ENCODE measurements around the gene YWHAG.

Gene YWHAG

GRCh38 chr7:76347710-76348109 is 11.1 kb downstream of the YWHAG start:
- H3K4me3 ChIP-seq (replicated peaks; ENCODE audit: low read depth, low read length) = no peak overlapping the region
- no peak for DNase-seq (ENCODE audit: low read depth)
- no peak for TF ChIP-seq CTCF (IDR thresholded peaks at IDR 0.05; ENCODE audit: low read length, missing control alignments)

GRCh38 chr7:76346778-76347177 is 12.0 kb downstream of the YWHAG start:
- no peak for TF ChIP-seq CTCF (IDR thresholded peaks at IDR 0.05; ENCODE audit: low read length, missing control alignments)
- DNase-seq (ENCODE audit: low read depth) = no peak
- H3K4me3 ChIP-seq (replicated peaks; ENCODE audit: low read depth, low read length) = no peak overlapping the region

- no peak for TF ChIP-seq CTCF (IDR thresholded peaks at IDR 0.05; ENCODE audit: low read length, missing control alignments)
- H3K4me3 ChIP-seq (replicated peaks; ENCODE audit: low read depth, low read length) = no peak overlapping the region
- DNase-seq (ENCODE audit: low read depth) = no peak
Measured at GRCh38 chr7:76346097-76346496, 12.7 kb downstream of the YWHAG start.

- no peak for TF ChIP-seq CTCF (IDR thresholded peaks at IDR 0.05; ENCODE audit: low read length, missing control alignments)
- no peak for DNase-seq (ENCODE audit: low read depth)
- H3K4me3 ChIP-seq (replicated peaks; ENCODE audit: low read depth, low read length) = no peak overlapping the region
Measured at GRCh38 chr7:76343931-76344321, 14.9 kb downstream of the YWHAG start.

GRCh38 chr7:76343294-76343930 is 15.4 kb downstream of the YWHAG start:
- H3K4me3 ChIP-seq (replicated peaks; ENCODE audit: low read depth, low read length) = no peak overlapping the region
- no peak for DNase-seq (ENCODE audit: low read depth)
- no peak for TF ChIP-seq CTCF (IDR thresholded peaks at IDR 0.05; ENCODE audit: low read length, missing control alignments)

GRCh38 chr7:76342222-76342621 is 16.6 kb downstream of the YWHAG start:
- no peak overlapping the region for H3K4me3 ChIP-seq (replicated peaks; ENCODE audit: low read depth, low read length)
- TF ChIP-seq CTCF (IDR thresholded peaks at IDR 0.05; ENCODE audit: low read length, missing control alignments) = no peak
- DNase-seq (ENCODE audit: low read depth) = no peak

- peak; percentile 84 for DNase-seq (ENCODE audit: low read depth)
Measured at GRCh38 chr7:76340617-76341131, 18.1 kb downstream of the YWHAG start.

More at GRCh38 chr7:76340617-76341131, 18.1 kb downstream of the YWHAG start:
- TF ChIP-seq CTCF (IDR thresholded peaks at IDR 0.05; ENCODE audit: low read length, missing control alignments) = no peak
- H3K4me3 ChIP-seq (replicated peaks; ENCODE audit: low read depth, low read length) = no peak overlapping the region
